GM18505 (cell line): Measurements from ENCODE around the gene RIGI.

Source experiments
- ATAC-seq: cut with Tn5 transposase; IDR thresholded peaks from one replicate; pipeline ENCODE4 v1.9.1; 2021; ENCODE audit not compliant: unreplicated experiment
- POLR2A ChIP-seq: IDR thresholded peaks from 4 replicates; pipeline ENCODE4 v1.6.1; 2011; ENCODE audit warnings: borderline replicate concordance; ENCODE audit not compliant: insufficient read depth, insufficient read length; ENCODE audit errors: extremely low read depth

Gene RIGI

GRCh38 chr9:32526041-32526706, at the start of gene RIGI:
Gene RIGI, minus strand, starts transcription at chr9:32526196. Its CDS starts 30 bp downstream, at chr9:32526166.
- ATAC-seq: peak; percentile 71
- TF ChIP-seq POLR2A: peak; percentile 54

GRCh38 chr9:32574858-32575257, 48.9 kb upstream of the RIGI start:
- no peak for TF ChIP-seq POLR2A
- ATAC-seq: no peak

GRCh38 chr9:32573821-32574220, 47.8 kb upstream of the RIGI start:
- ATAC-seq: no peak

GRCh38 chr9:32572900-32573523, 47.0 kb upstream of the RIGI start, which contains the start of gene NDUFB6:
Gene NDUFB6, minus strand, starts transcription at chr9:32573159. Its CDS starts 99 bp downstream, at chr9:32573060.
- TF ChIP-seq POLR2A: peak; percentile 78

More at GRCh38 chr9:32573821-32574220, 47.8 kb upstream of the RIGI start:
- TF ChIP-seq POLR2A: no peak

GRCh38 chr9:32571969-32572899, 46.2 kb upstream of the RIGI start:
- ATAC-seq: peak; percentile 85

More at GRCh38 chr9:32572900-32573523, 47.0 kb upstream of the RIGI start, which contains the start of gene NDUFB6:
- peak; percentile 85 for ATAC-seq

GRCh38 chr9:32570262-32570661, 44.3 kb upstream of the RIGI start:
- no peak for ATAC-seq
- no peak for TF ChIP-seq POLR2A

More at GRCh38 chr9:32571969-32572899, 46.2 kb upstream of the RIGI start:
- TF ChIP-seq POLR2A: no peak

GRCh38 chr9:32566770-32567169, 40.8 kb upstream of the RIGI start:
- no peak for TF ChIP-seq POLR2A
- no peak for ATAC-seq

GRCh38 chr9:32565967-32566366, 40.0 kb upstream of the RIGI start:
- no peak for ATAC-seq
- TF ChIP-seq POLR2A: no peak

GRCh38 chr9:32558408-32558934, 32.5 kb upstream of the RIGI start:
- TF ChIP-seq POLR2A: no peak
- ATAC-seq: no peak

GRCh38 chr9:32554591-32554990, 28.6 kb upstream of the RIGI start:
- no peak for ATAC-seq
- TF ChIP-seq POLR2A: no peak

- no peak for TF ChIP-seq POLR2A
- no peak for ATAC-seq
These were observed 28.1 kb upstream of the RIGI start for GRCh38 chr9:32554107-32554506.

GRCh38 chr9:32552172-32552872, 26.3 kb upstream of the RIGI start, which contains the start of the genes SMIM27 and TOPORS:
Gene SMIM27, plus strand, starts transcription at chr9:32552327. Its CDS starts 108 bp downstream, at chr9:32552435.
Gene TOPORS, minus strand, starts transcription at chr9:32552586. Its CDS starts 150 bp downstream, at chr9:32552436.
- peak; percentile 91 for TF ChIP-seq POLR2A
- ATAC-seq: peak; percentile 73
